ENCODE results near the gene CARD10. TPM values are rescaled to one million over a fixed set of nuclear protein-coding genes. Genes with fewer than 3 reads are reported as not detected.

Gene CARD10
- total and polyA plus RNA-seq, 5 donors = 6.6 to 11.4 (median 8.5) TPM

DNA sequence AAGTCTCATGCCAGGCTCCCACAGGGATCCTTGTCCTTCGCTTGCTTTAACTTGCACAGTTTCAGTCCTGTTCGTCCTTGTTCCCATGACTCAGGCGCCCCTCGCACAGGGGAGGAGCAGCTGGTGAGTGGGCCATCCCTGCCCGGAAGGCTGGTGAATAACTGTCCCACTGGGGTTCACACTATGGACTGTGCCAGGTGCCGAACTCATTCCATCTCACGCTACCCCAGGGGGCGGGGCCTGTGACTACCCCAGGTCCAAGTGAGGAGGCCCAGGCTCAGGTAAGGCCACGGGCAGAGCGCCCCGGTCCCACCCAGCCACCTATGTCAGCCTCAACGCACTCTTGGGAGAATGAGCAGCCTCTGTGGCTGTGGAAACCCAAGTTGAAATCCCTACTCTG, 7.2 kb upstream of the CARD10 start:
- H3K27me3 ChIP-seq (ENCODE audit: control insufficient read depth, insufficient read depth) = no peaks in the 10 kb centered on the region
- intact Hi-C loops (cut with DNase I) = loop anchor here in 1 of 4 donors (10.0 kb wide), 1 partner anchor 62 kb away; no protein-coding TSS in a partner anchor
- 76% methylated on average over 12 of the region's 12 CpGs for WGBS
- no peaks in the 10 kb centered on the region for H3K9me3 ChIP-seq (ENCODE audit: control insufficient read depth, low read length)
- no peak overlapping the region for H3K4me3 ChIP-seq (ENCODE audit: low read length)
- H3K4me1 ChIP-seq (ENCODE audit: control insufficient read depth, insufficient read depth, low read length) = no peaks in the 10 kb centered on the region
- ATAC-seq (peak in 1 of 2 donors; percentile 22), DNase-seq (peak in 1 of 3 donors; percentile 62)
- no peak overlapping the region for H3K27ac ChIP-seq (ENCODE audit: low read length)

DNA sequence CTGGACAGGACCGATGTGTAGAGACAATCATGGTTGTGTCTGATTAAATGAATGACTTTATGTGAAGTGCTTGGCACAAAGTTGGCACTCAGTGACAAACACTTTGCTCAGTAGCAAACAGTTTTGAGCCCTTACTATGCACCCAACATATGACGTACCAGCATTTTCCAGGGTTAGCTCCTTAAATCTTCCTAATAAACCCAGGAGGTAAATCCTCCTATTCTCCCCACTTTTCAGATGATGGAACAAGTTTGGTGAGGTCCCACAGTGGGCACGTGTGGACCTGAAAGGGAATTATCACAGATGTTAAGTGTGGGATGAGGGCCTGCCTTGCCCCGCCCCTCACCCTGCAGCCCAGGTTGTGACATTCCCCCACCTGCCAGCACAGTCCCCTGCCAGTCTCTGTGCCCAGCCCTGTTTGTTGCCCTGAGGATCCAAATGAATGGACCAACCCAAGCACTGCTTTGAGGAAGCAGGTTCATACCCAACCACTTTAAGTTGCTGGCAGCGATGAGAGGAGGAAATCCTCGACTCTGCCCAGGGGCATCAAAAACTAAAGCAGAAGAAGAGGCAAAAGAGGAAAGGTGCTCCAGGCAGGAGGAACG, 6.6 kb upstream of the CARD10 start:
- intact Hi-C loops (cut with DNase I) = loop anchor here in 1 of 4 donors (10.0 kb wide), 1 partner anchor 61 kb away; no protein-coding TSS in a partner anchor
- WGBS = 73% methylated on average over 7 of the region's 7 CpGs
- Histone ChIP-seq H3K27ac (ENCODE audit: low read length) (no peak overlapping the region), H3K9me3 (ENCODE audit: control insufficient read depth, low read length) (no peaks in the 10 kb centered on the region), H3K4me3 (ENCODE audit: low read length) (no peak overlapping the region), H3K27me3 (ENCODE audit: control insufficient read depth, insufficient read depth) (no peaks in the 10 kb centered on the region), H3K4me1 (ENCODE audit: control insufficient read depth, insufficient read depth, low read length) (no peaks in the 10 kb centered on the region)
- ATAC-seq (no peak), DNase-seq (no peak)

DNA sequence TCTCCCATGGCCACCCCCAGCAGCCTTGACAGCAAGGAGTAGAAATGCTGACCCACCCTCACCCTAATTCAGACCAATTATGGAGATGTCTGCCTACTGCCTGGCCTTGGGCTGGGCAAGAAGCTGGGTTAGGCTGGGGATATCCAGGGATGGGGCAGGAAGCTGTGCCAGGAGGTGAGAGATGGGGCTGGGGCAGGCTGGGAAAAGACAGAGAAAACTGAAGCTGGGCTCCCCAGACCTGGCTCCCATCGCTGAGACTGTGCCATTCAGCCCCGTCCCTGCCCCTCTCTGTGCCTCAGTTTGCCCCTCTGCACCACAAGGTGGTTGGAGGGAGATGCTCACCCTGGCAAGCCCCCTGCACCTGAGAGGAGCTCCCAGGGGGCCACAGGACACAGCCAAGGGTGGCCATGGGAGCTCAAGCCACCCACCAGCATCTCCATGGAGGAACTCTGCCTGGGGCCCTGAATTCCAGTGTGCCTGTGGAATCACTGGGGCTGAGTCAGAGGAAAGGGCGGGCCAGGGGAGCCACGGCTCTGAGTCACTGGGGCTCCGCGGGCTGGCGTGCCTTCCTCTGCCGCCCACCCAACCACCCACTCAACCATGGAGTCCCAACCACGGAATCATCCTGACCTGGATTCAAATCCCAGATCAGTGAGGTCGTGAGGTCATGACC, 6.0 kb upstream of the CARD10 start:
- intact Hi-C loops (cut with DNase I) = loop anchor here in 1 of 4 donors (10.0 kb wide), 1 partner anchor 60 kb away; no protein-coding TSS in a partner anchor
- DNase-seq (peak in 1 of 3 donors; percentile 66), ATAC-seq (peak; percentile 43 to 77)
- H3K4me3 ChIP-seq (ENCODE audit: low read length) = no peak overlapping the region
- H3K4me1 ChIP-seq (ENCODE audit: control insufficient read depth, insufficient read depth, low read length) = no peaks in the 10 kb centered on the region
- no peak overlapping the region for H3K27ac ChIP-seq (ENCODE audit: low read length)
- no peaks in the 10 kb centered on the region for H3K27me3 ChIP-seq (ENCODE audit: control insufficient read depth, insufficient read depth)
- no peaks in the 10 kb centered on the region for H3K9me3 ChIP-seq (ENCODE audit: control insufficient read depth, low read length)
- WGBS = 65% methylated on average over 10 of the region's 10 CpGs

DNA sequence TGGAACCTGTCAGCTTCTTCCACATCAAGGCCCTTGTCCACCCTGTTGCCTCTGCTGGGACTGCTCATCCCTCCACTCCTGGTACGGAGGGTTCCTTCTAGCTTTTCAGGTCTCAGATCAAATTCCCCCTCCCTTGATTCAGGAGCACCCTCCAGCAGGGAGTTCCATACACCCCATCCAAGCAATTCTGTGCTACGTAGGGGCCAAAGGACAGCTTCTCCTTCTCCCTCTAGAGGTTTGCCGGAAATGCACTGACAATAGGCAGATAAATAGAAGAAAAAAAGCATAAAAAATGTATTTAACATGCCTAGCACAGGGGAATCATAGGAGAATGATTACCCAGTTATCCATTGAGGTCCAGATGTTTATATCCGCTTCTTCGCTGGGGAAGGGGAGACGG, 3.3 kb upstream of the CARD10 start:
- WGBS = 84% methylated on average over 6 of the region's 6 CpGs
- H3K27me3 ChIP-seq (ENCODE audit: control insufficient read depth, insufficient read depth) = no peaks in the 10 kb centered on the region

DNA sequence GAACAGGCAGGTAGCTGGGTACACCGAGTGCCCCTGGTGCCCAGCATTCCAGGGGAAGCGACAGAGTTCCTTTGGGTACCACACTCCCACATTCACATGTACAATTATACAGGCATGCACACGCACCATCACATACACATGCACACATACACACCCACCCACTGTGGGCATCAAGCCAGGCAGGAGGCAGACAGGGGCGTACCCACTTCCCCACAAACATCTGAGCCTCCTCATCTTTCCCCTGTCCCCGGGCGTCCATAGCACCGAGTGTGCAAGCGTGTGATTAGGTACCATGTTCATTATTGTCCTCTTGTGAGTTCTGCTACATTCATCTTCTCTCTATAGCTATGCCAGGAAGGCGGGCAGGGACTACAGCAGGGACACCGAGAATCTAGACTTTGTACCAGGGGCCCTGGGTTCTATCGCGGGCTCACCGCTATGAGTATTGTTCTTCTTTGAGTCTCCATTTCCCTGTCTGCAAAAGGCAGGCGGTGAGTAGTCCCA, 2.1 kb upstream of the CARD10 start:
- ATAC-seq = peak; percentile 22 to 42

More for the DNA sequence above, 3.3 kb upstream of the CARD10 start:
- Histone ChIP-seq H3K9me3 (ENCODE audit: control insufficient read depth, low read length) (no peaks in the 10 kb centered on the region), H3K4me3 (ENCODE audit: low read length) (no peak overlapping the region), H3K4me1 (ENCODE audit: control insufficient read depth, insufficient read depth, low read length) (no peaks in the 10 kb centered on the region), H3K27ac (ENCODE audit: low read length) (no peak overlapping the region)
- ATAC-seq = no peak
- intact Hi-C loops (cut with DNase I) = loop anchor here in 1 of 4 donors (10.0 kb wide), 1 partner anchor 58 kb away; no protein-coding TSS in a partner anchor
- no peak for DNase-seq

DNA sequence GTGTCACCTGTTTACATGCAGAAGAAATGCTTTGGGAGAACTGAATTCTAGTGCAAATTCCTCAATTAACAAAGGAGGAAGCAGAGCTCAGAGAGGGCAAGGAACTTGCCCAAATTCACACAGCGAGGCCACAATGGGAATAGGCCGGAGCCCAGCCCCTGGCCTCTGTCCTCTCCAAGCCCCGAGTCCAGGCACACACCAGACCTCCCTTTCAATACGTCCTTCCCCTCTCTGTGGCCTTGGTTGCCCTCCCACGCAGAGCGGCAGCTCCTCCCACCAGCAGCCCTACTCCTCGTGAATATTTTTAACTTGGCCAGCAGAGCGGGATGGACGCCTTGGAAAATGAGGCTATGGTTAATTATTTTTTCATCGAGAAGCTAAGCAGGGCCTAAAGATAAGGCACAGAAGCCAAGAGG, 1.6 kb upstream of the CARD10 start:
- H3K27me3 ChIP-seq (ENCODE audit: control insufficient read depth, insufficient read depth) = no peaks in the 10 kb centered on the region
- H3K4me3 ChIP-seq (ENCODE audit: low read length) = no peak overlapping the region
- ATAC-seq = peak in 1 of 2 donors; percentile 48
- WGBS = 30% methylated on average over 10 of the region's 10 CpGs
- no peaks in the 10 kb centered on the region for H3K9me3 ChIP-seq (ENCODE audit: control insufficient read depth, low read length)
- DNase-seq = peak in 1 of 3 donors; percentile 71
- peak overlapping the region; percentile 20 for H3K27ac ChIP-seq (ENCODE audit: low read length)
- H3K4me1 ChIP-seq (ENCODE audit: control insufficient read depth, insufficient read depth, low read length) = no peaks in the 10 kb centered on the region
- intact Hi-C loops (cut with DNase I) = loop anchor here in 1 of 4 donors (2.0 to 10.0 kb wide), 2 partner anchors 36 to 56 kb away; no protein-coding TSS in a partner anchor

More for the DNA sequence above, 2.1 kb upstream of the CARD10 start:
- DNase-seq = peak in 1 of 3 donors; percentile 59
- peak overlapping the region; percentile 20 for H3K27ac ChIP-seq (ENCODE audit: low read length)
- no peaks in the 10 kb centered on the region for H3K9me3 ChIP-seq (ENCODE audit: control insufficient read depth, low read length)
- 61% methylated on average over 14 of the region's 14 CpGs for WGBS
- H3K4me3 ChIP-seq (ENCODE audit: low read length) = no peak overlapping the region
- H3K4me1 ChIP-seq (ENCODE audit: control insufficient read depth, insufficient read depth, low read length) = no peaks in the 10 kb centered on the region
- H3K27me3 ChIP-seq (ENCODE audit: control insufficient read depth, insufficient read depth) = no peaks in the 10 kb centered on the region
- intact Hi-C loops (cut with DNase I) = loop anchor here in 1 of 4 donors (2.0 to 10.0 kb wide), 2 partner anchors 36 to 56 kb away; no protein-coding TSS in a partner anchor

DNA sequence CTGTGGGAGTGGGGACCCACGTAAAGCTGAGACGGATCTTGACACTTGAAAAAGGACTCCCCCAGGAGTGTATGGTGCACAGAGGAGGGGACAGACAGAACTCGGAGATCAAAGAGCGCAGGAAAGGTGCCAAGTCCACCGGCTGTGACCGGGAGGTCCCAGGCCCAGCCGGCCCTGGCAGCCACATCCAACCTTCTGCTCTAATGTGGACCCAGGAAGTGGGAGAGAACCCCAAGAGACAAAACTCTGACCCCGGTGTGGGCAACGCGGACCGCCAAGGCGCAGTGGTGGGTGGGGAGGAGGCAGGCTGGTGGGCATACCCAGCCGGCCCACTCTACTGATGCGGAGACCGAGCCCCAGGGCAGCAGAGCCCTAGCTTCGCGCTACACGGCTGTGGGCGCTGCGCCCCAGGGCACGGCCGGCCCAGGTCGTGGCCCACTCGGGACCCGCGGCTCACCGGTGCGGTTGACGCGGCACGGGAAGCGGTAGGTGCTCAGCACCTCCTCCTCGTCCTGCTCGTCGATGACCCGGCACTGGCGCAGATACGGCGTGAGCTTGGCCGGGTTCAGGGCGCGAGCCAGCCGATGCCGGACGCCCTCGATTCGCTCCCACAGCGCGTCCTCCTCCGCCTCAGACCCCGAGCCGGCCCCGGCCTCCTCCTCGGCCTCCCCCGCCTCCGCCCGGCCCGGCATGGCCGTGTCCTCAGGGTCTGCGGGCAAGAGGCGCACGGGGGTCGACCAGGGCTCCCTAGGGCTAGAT, 527 bp downstream of the CARD10 start:
- intact Hi-C loops (cut with DNase I) = no loop called here
- H3K4me3 ChIP-seq (ENCODE audit: low read length) = peak overlapping the region; percentile 60
- H3K27me3 ChIP-seq (ENCODE audit: control insufficient read depth, insufficient read depth) = no peaks in the 10 kb centered on the region
- DNase-seq (peak in 1 of 3 donors; percentile 63), ATAC-seq (peak; percentile 15 to 27)
- 14% methylated on average over 63 of the region's 63 CpGs for WGBS
- no peaks in the 10 kb centered on the region for H3K4me1 ChIP-seq (ENCODE audit: control insufficient read depth, insufficient read depth, low read length)
- no peaks in the 10 kb centered on the region for H3K9me3 ChIP-seq (ENCODE audit: control insufficient read depth, low read length)
- H3K27ac ChIP-seq (ENCODE audit: low read length) = peak overlapping the region; percentile 19

DNA sequence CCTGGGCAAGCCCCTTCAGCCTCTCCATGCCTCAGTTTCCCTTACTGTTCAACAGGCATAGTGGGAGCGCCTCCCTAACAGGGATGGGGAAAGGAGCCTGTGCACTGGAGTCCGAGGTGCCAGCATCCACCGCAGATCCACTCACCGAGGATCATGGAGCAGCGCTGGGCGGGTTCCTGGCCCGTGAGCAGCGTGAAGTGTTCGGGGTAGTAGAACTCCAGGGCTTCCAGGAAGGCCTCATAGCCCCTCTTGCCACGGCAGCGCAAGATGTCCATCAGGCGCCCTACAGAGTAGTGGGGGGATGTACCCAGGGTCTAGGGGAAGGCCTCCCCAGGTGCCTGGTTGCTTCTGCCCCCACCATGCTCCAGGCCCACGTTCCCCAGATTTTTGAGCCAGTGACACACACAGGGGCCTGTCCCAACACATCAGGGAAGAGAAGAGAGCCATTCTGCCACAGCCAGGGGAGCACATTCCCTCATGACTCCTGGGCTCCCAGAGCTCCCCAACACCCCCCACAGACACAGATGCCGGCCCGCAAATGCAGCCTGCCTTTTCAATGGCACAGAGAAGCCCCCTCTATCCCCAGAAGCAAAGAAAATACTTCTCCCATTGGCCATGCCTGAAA, 1.3 kb downstream of the CARD10 start:
- DNase-seq = peak in 1 of 3 donors; percentile 54
- WGBS = 76% methylated on average over 15 of the region's 15 CpGs
- Histone ChIP-seq H3K27me3 (ENCODE audit: control insufficient read depth, insufficient read depth) (no peaks in the 10 kb centered on the region), H3K4me1 (ENCODE audit: control insufficient read depth, insufficient read depth, low read length) (no peaks in the 10 kb centered on the region), H3K27ac (ENCODE audit: low read length) (peak overlapping the region; percentile 19), H3K4me3 (ENCODE audit: low read length) (peak overlapping the region; percentile 60), H3K9me3 (ENCODE audit: control insufficient read depth, low read length) (no peaks in the 10 kb centered on the region)
- ATAC-seq = peak in 1 of 2 donors; percentile 2
- intact Hi-C loops (cut with DNase I) = no loop called here

DNA sequence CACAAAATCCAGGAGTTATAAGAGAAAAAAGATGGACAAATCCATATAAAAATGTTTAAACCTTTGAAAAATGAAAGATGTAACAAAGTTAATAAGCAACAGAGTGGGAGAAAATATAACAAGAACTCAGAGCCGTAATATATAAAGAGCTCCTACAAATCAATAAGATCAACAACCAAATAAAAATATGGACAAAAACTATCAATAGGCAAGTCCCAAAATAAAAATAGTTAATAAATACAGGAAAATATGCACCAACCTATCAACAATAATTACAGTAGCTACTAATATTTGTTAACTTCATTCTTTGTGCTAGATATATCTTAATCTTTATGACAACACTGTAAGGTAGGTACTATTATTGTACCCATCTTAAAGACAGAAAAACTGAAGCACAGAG, 2.8 kb downstream of the CARD10 start:
- WGBS = 99% methylated on average over 1 of the region's 1 CpG
- H3K27ac ChIP-seq (ENCODE audit: low read length) = no peak overlapping the region
- H3K4me3 ChIP-seq (ENCODE audit: low read length) = no peak overlapping the region
- no peaks in the 10 kb centered on the region for H3K4me1 ChIP-seq (ENCODE audit: control insufficient read depth, insufficient read depth, low read length)
- H3K27me3 ChIP-seq (ENCODE audit: control insufficient read depth, insufficient read depth) = no peaks in the 10 kb centered on the region
- ATAC-seq = no peak
- no peaks in the 10 kb centered on the region for H3K9me3 ChIP-seq (ENCODE audit: control insufficient read depth, low read length)
- no peak for DNase-seq
- intact Hi-C loops (cut with DNase I) = no loop called here

DNA sequence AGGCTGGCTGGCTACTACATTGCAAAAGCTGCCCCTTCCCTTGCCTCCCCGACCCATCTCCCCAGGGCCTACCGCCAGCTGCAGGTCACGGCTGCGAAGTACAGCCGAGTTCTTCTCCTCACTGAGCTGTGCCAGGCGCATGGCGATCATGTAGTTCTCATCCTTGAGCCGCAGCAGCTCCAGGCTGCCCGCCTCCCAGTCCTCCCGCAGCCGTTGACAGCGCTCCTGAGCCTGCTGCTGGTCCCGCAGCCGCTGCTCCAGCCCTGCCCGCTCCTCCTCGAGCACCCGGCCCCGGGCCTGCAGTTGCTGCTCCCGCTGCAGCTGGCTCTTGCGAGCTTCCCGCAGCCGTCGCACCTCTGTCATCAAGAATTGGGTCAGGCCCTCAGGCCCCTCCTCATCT, 3.3 kb downstream of the CARD10 start:
- peak in 1 of 3 donors; percentile 49 for DNase-seq
- Histone ChIP-seq H3K9me3 (ENCODE audit: control insufficient read depth, low read length) (no peaks in the 10 kb centered on the region), H3K4me1 (ENCODE audit: control insufficient read depth, insufficient read depth, low read length) (no peaks in the 10 kb centered on the region), H3K4me3 (ENCODE audit: low read length) (no peak overlapping the region), H3K27ac (ENCODE audit: low read length) (no peak overlapping the region), H3K27me3 (ENCODE audit: control insufficient read depth, insufficient read depth) (no peaks in the 10 kb centered on the region)
- intact Hi-C loops (cut with DNase I) = no loop called here
- 87% methylated on average over 23 of the region's 23 CpGs for WGBS
- ATAC-seq = no peak

Data from right cardiac atrium (tissue), 5 donors.